Left ventricle myocardium inferior (tissue), 1 donor: ENCODE data around the gene DAAM2. TPM values are rescaled to one million over a fixed set of nuclear protein-coding genes. Genes with fewer than 3 reads are reported as not detected.
A peak's percentile ranks its signal among the peaks of the same experiment; 100 is the strongest.

Source experiments
- DNase-seq: peaks from one replicate; pipeline ENCODE4 v3.0.0-alpha.2; 2020
- H3K27ac ChIP-seq: fragments of 200-600 bp; replicated peaks from 2 replicates; pipeline ENCODE4 v1.8.0; 2021
- H3K27me3 ChIP-seq: fragments of 200-600 bp; 2 replicates; pipeline ENCODE4 v1.8.0; 2021; ENCODE audit warnings: low read depth
- H3K36me3 ChIP-seq: fragments of 200-600 bp; 2 replicates; pipeline ENCODE4 v1.8.0; 2021
- H3K4me1 ChIP-seq: fragments of 200-600 bp; 2 replicates; pipeline ENCODE4 v1.8.0; 2021
- H3K4me3 ChIP-seq: fragments of 200-600 bp; 2 replicates; pipeline ENCODE4 v1.8.0; 2021; ENCODE audit warnings: mild to moderate bottlenecking, moderate library complexity
- H3K9me3 ChIP-seq: fragments of 200-600 bp; replicated peaks from 2 replicates; pipeline ENCODE4 v1.8.0; 2021
- CTCF ChIP-seq: fragments of 200-600 bp; IDR thresholded peaks from 2 replicates; pipeline ENCODE4 v1.8.0; 2021; ENCODE audit warnings: antibody characterized with exemption, mild to moderate bottlenecking, borderline replicate concordance
- intact Hi-C: fragments of 100-400 bp; cut with micrococcal nuclease; formaldehyde crosslinking; loops from one replicate; pipeline ENCODE4 v1.11.0; 2022
- total RNA-seq: library from RNA; stranded (reverse); fragmentation: NEBNext Ultra II Directional; extraction: Animal tissue kit (Norgen Biotek cat#: 25700); gene quantifications from one replicate; pipeline ENCODE4 v1.2.1, GENCODE V29; 2021
- donor health status: DM: no; HTN: yes; CAD: no; lungs with severe emphysema.

Gene DAAM2
- total RNA-seq, 1 donor from 2014 or later = 19.1 TPM

GRCh38 chr6:39902136-39902535, 110.0 kb downstream of the DAAM2 start:
- H3K4me3 ChIP-seq = no peak overlapping the region
- no peaks in the 10 kb centered on the region for H3K9me3 ChIP-seq
- H3K27me3 ChIP-seq = no peaks in the 10 kb centered on the region
- H3K4me1 ChIP-seq = no peaks in the 10 kb centered on the region
- H3K27ac ChIP-seq = peak overlapping the region; percentile 12
- no peak for TF ChIP-seq CTCF
- peaks cover 36% of the 10 kb centered on the region for H3K36me3 ChIP-seq
- DNase-seq = no peak
- intact Hi-C loops = no loop called here

- DNase-seq = no peak
- Histone ChIP-seq H3K27ac (no peak overlapping the region), H3K36me3 (peaks cover 32% of the 10 kb centered on the region), H3K4me3 (no peak overlapping the region), H3K9me3 (no peaks in the 10 kb centered on the region), H3K27me3 (no peaks in the 10 kb centered on the region), H3K4me1 (no peaks in the 10 kb centered on the region)
- intact Hi-C loops = no loop called here
- TF ChIP-seq CTCF = no peak
Measured at GRCh38 chr6:39902786-39903465, 110.8 kb downstream of the DAAM2 start.

- Histone ChIP-seq H3K27ac (no peak overlapping the region), H3K27me3 (no peaks in the 10 kb centered on the region), H3K4me3 (no peak overlapping the region), H3K9me3 (no peaks in the 10 kb centered on the region), H3K4me1 (no peaks in the 10 kb centered on the region), H3K36me3 (peaks cover 40% of the 10 kb centered on the region)
- no peak for DNase-seq
- intact Hi-C loops = no loop called here
- no peak for TF ChIP-seq CTCF
Measured at GRCh38 chr6:39903656-39904055, 111.5 kb downstream of the DAAM2 start.

- no peak overlapping the region for H3K4me3 ChIP-seq
- H3K27me3 ChIP-seq = no peaks in the 10 kb centered on the region
- TF ChIP-seq CTCF = peak; percentile 20
- no peaks in the 10 kb centered on the region for H3K4me1 ChIP-seq
- intact Hi-C loops = no loop called here
- H3K27ac ChIP-seq = peak overlapping the region; percentile 1
- H3K36me3 ChIP-seq = peaks cover 50% of the 10 kb centered on the region
- no peak for DNase-seq
- no peaks in the 10 kb centered on the region for H3K9me3 ChIP-seq
Measured at GRCh38 chr6:39904946-39905639, 112.9 kb downstream of the DAAM2 start.

- Histone ChIP-seq H3K9me3 (no peaks in the 10 kb centered on the region), H3K27ac (peak overlapping the region; percentile 1), H3K36me3 (peaks cover 54% of the 10 kb centered on the region), H3K4me3 (no peak overlapping the region), H3K27me3 (no peaks in the 10 kb centered on the region), H3K4me1 (no peaks in the 10 kb centered on the region)
- TF ChIP-seq CTCF = no peak
- DNase-seq = no peak
- intact Hi-C loops = no loop called here
Measured at GRCh38 chr6:39905640-39905975, 113.4 kb downstream of the DAAM2 start.
